NCI-H82 treated with DMSO at 0.1 percent for 48 hours (cell line): ENCODE data around the gene CTBS.
"Not testable (repeated sequence)": the region's sequence is repeated elsewhere in the genome, so short reads cannot be mapped to it uniquely, and the experiment has no call there.

Experiments
- DNase-seq: peaks from one replicate; lab custom pipeline; 2025; ENCODE audit not compliant: unreplicated experiment; lab: John Stamatoyannopoulos, UW

Gene CTBS

DNA sequence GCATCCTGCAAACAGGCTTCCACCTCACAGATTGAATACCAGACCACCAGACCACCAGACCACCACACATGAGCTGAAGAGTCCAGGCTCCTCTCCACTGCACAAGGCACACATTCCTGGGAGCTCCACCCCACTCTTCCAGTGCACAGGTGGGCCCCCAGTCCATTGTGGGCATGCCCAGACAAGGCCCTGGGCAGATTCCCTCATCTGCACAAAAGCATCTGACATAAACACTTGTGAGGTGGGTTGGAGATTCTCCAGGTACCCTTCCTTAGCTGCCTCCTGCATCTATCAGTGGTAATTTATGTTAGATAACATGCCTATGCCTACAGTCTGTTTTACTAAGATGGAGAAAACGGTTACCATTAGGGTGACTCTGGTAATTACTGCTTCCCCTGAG lies 11.6 kb upstream of the CTBS start:
- DNase-seq = no peak

DNA sequence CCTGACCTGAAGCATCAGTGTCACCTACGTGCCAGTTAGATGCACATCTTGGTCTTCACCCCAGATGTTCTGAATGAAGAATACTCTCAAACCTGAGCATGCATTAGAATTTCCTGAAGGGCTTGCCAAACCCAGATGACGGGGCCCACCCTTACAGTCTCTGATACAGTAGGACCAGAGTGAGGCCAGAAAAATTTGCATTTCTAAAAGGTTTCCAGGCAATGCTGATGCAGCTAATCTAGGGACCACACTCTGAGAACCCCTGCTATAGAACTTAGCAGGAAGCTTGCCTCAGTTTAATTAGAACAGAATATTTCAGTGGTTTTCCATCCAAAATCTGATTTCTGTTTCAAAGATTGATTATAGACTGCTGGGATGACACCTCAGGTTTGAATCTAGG lies 9.9 kb upstream of the CTBS start:
- DNase-seq = no peak

DNA sequence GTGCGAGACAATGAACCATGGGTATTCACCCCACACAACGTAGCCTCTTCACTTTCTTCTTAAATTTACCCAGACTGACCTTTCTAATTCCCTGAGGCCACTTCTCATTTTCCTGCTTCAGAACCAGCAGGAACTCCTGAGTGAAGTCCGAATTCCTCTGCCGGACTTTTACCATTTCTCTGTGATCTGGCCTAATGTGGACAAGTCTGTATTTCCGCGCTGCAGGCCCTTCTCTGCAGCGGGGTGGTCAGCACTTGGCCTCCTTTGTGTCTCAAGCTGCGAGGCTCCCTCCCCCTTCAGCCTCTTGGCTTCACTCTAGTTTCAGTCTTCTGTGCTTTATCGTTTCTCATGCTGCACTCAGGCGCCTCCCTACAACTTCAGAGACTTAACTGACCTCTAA lies 9.4 kb upstream of the CTBS start:
- DNase-seq = peak; percentile 41

DNA sequence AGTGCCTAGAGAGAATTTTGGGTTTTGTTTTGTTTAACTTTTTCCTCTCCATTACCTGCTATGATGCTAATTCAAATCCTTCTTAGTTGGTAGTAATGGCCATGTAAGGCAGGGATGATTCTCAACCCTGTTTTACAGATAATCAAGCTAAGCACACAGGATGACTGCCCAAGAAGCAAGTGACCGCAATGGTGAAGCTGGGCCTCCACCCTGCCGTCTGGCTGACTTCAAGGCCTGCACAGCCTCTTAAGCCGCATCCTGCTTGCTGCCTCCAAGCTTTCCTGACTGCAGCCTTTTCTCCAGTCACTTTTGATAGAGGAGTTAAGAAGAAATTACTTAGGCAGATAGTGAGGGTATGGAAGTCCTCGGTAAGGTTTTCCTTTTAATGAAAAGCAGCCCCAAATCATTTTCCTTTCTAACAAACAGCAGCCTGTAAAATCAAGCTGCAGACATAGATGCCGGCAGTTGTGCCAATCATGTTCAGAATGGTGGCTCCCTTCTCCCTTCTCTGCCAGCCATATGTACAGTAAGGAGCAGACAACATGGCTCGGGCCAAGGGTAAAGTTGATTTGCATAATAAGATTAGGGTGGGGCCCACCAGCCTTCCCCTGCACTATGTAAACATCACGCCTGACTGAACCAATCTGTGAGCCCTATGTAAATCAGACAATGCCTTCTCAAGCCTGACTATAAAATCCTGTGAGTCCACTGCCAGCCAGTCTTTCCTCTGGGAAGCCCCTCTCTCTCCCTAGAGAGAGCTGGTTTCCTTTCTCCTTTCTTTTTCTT lies 8.8 kb upstream of the CTBS start:
- DNase-seq = peak; percentile 100

DNA sequence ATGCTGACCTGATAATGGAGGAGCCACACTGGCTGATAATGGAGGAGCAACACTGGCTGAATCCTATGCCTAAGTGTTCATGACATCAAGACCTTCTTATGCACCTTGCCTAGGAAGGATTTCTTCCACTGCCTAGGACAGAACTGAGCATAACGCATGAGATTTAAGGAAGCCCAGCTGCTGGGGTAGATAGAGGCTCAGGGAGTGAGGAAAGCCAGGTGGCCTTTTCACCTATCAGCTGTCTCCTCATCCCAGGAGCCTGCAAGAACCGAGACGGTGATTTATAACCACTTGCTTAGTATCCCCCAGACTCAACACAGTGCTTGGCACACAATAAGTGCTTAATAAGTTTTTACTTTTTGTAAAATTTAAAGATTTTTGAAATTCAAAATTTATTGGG lies 7.4 kb upstream of the CTBS start:
- DNase-seq = peak; percentile 33

DNA sequence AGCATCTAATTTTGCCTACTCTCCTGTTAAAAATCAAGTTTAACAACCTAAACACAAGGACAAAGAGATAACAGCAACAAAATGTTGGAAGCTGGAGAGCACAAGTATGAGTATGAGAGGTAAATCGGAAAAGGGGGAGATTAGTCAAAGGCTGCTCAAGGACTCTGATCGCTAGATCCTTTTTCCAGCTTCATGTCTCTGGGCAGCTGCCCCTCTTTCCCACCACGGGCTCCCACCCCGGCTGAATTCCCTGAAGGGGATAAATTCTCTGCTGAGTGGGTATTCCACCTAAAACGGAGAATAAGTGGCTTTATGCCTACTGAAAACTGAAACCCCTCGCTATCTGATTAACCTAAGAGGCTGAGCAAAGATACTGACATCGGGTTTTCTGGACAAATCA lies 696 bp upstream of the CTBS start:
- DNase-seq = peak; percentile 50

DNA sequence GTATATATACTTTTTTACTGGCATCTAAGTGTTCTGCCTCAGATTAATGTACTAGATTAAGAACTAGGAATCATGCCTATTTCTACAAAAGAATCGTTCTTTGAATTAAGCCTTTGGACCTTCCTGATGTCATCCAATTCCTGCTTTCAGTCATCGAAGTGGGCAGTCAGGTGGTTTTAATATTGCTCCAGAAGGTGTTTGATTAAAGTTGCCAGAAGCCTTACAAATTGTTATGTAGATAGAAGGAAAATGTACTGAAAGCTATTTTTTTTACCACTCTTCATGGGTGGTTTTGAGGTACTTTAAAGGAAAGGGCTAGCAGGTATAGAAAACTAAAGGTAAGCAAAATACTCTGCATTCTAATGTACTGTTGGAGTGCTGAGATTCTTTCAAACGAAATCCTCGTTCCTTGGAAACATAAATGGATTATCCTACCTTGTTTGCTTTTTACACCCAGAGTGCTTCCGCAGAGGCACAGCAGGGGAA lies 716 bp downstream of the CTBS start:
- peak; percentile 83 for DNase-seq

DNA sequence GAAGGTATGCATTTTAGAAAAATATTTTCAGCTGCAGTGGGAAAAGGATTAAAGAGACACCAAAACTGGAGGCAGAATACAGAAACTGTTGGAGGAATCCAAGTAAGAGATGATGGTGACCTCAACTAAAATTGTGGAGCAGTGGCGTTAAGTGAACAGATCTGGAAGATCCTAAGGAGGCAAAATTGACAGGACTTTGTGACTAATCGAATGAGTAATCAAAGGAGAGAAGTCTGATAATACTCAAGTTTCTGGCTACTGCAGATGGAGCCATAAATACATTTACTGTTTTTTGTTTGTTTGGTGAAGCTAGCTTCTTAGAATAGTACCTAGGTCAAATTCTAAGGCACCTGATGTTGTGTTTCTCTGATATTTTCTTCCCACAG lies 3.1 kb downstream of the CTBS start:
- DNase-seq = peak; percentile 73

DNA sequence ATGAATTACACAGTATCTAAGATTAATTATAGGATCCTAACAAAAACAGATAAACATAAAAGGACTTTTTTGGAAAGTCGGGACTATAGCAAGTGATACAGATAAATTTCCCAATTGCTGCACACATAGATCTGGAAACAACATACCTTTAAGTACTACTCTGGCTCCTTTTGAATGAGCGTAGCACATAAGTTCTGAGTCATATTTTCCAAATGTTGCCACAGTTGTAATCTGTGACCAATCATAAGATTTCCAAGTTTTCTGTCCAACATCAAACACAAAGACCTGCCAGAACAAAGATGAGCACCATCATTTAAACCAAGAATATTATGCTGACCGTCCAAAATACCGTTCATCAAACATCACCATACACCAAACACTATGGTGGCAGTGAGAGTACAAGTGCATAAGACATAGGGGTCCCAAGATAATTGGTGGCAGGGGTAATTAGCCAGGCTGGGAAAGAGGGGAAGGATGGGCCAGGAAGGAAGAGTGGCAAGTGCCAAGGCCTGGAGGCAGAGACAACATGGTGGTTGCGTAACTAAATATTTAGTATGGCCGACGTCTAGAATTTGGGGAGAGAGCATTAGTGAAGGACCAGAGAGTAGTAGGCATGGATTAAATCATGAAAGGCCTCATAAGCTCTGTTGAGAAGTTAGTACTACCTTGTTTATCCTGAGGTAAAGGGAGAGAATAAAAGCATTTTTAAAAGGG lies 3.6 kb downstream of the CTBS start:
- peak; percentile 52 for DNase-seq

DNA sequence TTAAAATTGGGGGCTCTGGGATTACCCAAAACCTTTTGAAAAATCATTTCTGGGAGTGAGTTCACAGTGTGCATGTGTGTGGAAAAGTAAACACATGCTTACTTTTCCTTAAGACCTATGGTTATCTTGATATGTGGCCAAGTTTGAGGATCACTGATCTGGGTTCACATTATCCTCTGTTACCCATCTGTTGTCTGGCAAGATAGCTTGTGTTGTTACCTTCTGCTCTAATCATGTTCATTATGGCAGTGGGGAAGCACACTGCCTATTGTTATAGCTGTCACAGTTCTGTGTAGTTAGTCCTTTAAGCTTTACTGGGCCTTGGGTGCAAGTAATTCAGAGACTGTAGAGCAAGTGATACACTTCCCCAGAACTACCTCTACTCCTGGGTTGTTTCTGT lies 5.0 kb downstream of the CTBS start:
- peak; percentile 97 for DNase-seq

DNA sequence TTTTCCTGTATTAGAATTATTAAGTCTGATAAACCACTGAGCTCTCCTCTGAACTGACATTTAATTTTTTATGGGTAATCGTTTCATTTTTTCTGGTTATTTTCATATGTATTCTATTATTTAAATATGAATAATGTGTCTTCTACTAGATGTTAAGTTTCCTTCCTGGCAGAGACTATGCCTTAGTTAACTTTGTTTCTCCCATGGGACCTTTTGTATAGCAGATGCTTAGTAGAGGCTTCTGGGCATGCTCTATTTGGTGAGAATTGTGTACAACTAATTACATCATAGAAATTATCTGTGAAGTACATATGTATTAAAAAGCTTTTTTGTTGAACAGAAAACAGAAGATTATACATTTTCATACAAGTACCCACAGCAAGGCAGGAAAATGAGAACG lies 23.4 kb downstream of the CTBS start:
- no peak for DNase-seq

DNA sequence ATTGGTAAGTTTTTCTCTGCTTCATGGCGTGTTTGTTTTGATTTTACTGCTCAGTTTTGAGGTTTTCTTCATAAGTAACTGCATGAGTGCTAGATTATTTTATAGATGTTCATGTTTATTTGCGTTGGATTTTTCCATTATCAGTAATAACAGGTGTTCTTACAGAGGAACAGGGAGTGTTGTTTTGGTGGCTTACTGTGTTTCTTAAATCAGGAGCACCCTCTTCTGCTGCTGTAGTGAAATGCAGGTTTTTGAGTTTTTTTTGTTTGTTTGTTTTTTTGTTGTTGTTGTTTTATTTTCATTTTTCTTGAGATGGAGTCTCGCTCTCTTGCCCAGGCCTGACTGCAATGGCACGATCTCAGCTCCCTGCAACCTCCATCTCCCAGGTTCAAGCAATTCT lies 32.6 kb downstream of the CTBS start:
- DNase-seq = no peak

DNA sequence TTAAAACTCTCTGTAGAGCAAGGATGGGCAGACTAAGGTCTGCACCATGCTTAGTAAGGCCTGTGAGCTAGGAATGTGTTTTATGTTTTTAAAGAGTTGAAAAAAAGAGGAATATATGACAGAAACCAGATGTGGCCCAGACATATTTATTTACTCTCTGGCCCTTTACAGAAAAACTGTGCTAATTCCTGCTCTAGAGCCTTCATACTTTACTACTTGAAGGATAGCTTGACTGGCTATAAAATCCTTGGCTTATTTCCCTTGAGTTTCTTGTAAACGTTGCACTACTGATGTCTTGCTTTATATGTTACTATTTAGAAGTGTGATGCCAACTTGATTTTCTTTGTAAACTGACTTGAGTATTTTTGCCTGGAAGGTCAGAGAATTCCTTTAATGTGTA lies 33.5 kb downstream of the CTBS start:
- DNase-seq = no peak

DNA sequence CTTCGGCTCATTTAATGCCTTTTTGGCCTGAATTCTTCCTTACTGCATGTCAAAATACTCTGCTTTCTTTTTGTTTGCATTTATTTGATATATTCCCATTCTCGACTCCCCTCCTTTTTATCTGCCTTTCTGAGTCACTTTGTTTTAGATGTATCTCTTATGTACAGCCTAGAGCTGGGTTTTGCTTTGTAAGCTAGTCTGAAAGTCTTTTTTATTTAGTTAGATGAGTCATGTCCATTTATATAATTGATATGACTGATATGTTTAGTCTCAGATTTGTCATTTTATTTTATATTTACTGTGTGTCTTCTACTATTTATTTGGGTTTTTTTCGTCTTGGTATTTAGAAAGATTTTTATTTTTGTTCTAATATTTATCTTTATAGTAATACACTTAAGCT lies 34.3 kb downstream of the CTBS start:
- DNase-seq = no peak

DNA sequence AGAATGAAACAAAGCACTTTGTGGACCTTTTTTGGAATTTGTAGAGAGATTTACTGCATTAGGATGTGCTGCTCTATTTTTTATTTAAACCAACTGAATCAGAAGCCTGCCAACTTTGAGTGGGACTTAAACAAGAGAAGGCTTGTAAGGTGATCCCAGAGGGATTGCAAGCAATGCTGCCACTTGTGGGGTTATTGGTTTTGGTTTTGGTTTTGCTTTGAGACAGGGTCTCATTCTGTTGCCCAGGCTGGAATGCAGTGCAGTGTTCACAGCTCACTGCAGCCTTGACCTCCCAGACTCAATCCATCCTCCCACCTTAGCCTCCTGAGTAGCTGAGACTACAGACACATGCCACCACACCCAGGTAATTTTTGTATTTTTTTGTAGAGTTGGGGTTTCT lies 35.6 kb downstream of the CTBS start:
- DNase-seq = no peak

DNA sequence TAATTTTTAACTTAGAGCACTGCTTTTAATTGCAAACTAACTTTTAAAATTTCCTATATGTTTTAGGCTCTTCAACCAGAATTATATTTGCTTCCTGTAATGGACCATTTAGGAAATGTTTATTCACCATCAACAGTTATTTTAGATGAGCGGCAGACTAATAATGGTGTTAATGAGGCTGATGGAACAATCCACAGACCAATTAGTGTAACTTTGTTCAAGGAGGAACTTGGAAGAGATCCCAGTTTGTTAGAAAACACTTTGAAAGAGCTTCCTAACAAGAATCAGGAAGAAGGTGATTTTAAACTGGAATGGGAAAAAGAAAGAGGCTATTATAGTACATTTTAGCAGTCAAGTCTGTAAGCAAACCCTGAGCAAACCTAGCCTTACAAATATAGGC lies 48.5 kb downstream of the CTBS start:
- DNase-seq = no peak

DNA sequence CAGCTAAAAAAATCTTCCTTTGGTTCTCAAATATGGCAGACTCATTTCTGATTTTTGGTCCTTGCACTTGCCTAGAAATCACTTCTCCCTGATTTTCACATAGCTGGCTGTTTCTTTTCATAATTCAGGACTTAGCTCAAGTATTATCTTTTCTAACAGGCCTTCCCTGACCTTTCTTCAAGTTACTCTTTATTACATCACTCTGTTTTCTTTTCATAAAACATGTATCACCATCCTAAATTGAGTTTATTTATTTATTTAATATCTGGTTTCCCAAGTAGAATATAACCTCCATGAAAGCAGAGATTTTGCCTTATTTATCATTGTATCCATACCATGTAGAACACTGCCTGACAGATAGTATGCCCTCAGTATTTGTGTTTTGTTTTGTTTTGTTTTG lies 49.6 kb downstream of the CTBS start:
- no peak for DNase-seq

DNA sequence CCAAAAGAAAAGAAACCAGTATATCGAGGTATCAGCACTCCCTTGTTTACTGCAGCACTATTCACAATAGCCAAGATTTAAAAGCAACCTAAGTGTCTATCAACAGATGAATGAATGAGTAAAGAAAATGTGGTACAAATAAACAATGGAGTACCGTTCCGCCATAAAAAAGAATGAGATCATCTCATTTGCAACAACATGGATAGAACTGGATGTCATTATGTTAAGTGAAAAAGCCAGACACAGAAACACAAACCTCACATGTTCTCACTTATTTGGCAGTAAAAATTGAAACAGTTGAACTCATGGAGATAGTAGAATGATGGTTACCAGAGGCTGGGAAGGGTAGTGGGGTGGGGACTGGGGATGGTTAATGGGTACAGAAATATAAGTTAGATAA lies 63.6 kb downstream of the CTBS start:
- DNase-seq = no peak

DNA sequence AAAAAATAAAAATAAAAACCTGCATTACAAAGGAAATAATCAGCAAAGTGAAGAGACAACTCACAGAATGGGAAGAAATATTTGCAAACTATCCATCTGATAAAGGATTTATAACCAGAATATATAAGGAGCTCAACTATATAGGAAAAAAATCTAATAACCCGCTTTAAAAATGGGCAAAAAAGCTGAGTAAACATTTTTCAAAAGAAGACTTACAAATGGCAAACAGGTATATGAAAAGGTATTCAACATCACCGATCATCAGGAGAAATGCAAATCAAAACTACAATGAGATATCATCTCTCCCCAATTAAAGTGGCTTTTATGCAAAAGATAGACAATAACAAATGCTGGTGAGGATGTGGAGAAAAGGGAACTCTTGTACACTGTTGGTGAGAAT lies 64.1 kb downstream of the CTBS start:
- no peak for DNase-seq

DNA sequence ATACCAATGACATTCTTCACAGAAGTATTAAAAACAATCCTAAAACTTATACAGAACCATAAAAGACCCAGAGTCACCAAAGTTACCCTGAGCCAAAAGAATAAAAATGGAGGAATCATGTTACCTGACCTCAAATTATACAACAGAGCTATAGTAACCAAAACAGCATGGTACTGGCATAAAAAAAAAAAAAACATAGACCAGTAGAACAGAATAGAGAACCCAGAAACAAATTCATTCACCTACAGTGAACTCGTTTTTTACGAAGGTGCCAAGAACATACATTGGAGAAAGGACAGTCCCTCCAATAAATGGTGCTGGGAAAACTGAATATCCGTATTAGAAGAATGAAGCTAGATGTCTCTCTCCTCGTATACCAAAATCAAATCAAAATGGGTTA lies 65.2 kb downstream of the CTBS start:
- DNase-seq = no peak

DNA sequence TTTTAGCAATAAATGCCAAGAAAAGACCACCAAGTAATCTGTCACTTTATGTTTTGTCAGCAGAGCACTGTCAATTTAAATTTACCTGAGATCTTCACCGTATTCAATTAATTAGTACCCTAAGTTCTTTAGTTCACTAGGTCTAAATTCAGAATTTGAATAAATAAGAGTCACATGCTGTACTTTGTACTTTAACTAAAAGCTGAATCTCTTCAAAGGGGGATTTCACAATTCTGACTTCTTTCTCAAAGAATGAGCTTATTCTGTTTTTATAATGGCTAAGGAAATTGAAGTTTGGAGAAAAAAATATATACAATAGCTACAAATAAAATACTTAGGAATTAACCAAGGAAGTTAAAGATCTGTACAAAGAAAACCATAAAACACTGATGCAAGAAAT lies 65.7 kb downstream of the CTBS start:
- no peak for DNase-seq

DNA sequence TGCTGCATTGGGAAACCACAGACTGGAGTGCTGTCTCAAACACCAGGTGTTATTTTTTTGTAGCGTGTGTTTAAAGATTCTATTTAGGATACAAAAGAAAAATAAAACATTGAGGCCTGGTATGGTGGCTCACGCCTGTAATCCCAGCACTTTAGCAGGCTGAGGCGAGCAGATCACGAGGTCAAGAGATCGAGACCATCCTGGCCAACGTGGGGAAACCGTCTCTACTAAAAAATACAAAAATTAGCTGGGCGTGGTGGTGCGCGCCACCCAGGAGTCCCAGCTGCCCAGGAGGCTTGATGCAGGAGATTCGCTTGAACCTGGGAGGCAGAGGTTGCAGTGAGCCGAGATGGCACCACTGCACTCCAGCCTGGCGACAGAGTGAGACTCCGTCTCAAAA lies 66.4 kb downstream of the CTBS start:
- not testable (repeated sequence) for DNase-seq
